HEK293T (cell line): ENCODE results near the gene USP36.
"Not testable (repeated sequence)": the region's sequence is repeated elsewhere in the genome, so short reads cannot be mapped to it uniquely, and the experiment has no call there.

Source experiments
- CTCF ChIA-PET: fragments of 350-600 bp; formaldehyde crosslinking; extraction: SDS; loops from one replicate; lab custom pipeline; 2021; ENCODE audit warnings: antibody characterized with exemption, inconsistent platforms; lab: Yijun Ruan, JAX
- POLR2A ChIA-PET: fragments of 350-600 bp; formaldehyde crosslinking; extraction: SDS; loops from one replicate; lab custom pipeline; 2020; ENCODE audit warnings: antibody characterized with exemption, inconsistent platforms; lab: Yijun Ruan, JAX
- DNase-seq: peaks from one replicate; pipeline ENCODE4 v3.0.0; 2012; ENCODE audit warnings: mixed read lengths; ENCODE audit errors: extremely low spot score
- ARNT ChIP-seq: fragments of 450-650 bp; IDR thresholded peaks from 2 replicates; pipeline ENCODE4 v1.6.1; 2017; ENCODE audit warnings: mild to moderate bottlenecking
- BHLHE40 ChIP-seq: fragments of 450-650 bp; IDR thresholded peaks from 2 replicates; pipeline ENCODE4 v1.6.1; 2016; ENCODE audit warnings: mild to moderate bottlenecking, moderate library complexity, borderline replicate concordance
- CTBP1 ChIP-seq: fragments of 450-650 bp; IDR thresholded peaks from 2 replicates; pipeline ENCODE4 v1.6.1; 2016; ENCODE audit warnings: borderline replicate concordance
- ELF4 ChIP-seq: fragments of 450-650 bp; IDR thresholded peaks from 2 replicates; pipeline ENCODE4 v1.6.1; 2017; ENCODE audit warnings: antibody characterized with exemption
- FOXA1 ChIP-seq: fragments of 450-650 bp; IDR thresholded peaks from 2 replicates; pipeline ENCODE4 v1.6.1; 2016; ENCODE audit warnings: mild to moderate bottlenecking
- FOXK2 ChIP-seq: fragments of 450-650 bp; IDR thresholded peaks from 2 replicates; pipeline ENCODE4 v1.6.1; 2016; ENCODE audit warnings: mild to moderate bottlenecking
- FOXM1 ChIP-seq: fragments of 450-650 bp; IDR thresholded peaks from 2 replicates; pipeline ENCODE4 v1.6.1; 2017; ENCODE audit warnings: mild to moderate bottlenecking, borderline replicate concordance
- HDGF ChIP-seq: fragments of 450-650 bp; IDR thresholded peaks from 2 replicates; pipeline ENCODE4 v1.6.1; 2017; ENCODE audit warnings: antibody characterized with exemption, borderline replicate concordance
- L3MBTL2 ChIP-seq: fragments of 450-650 bp; conservative IDR thresholded peaks from 2 replicates; pipeline ENCODE4 v1.6.1; 2016; ENCODE audit warnings: mild to moderate bottlenecking
- LEF1 ChIP-seq: fragments of 450-650 bp; IDR thresholded peaks from 2 replicates; pipeline ENCODE4 v1.6.1; 2017; ENCODE audit warnings: mild to moderate bottlenecking, borderline replicate concordance
- NFRKB ChIP-seq: fragments of 450-650 bp; IDR thresholded peaks from 2 replicates; pipeline ENCODE4 v1.6.1; 2016; ENCODE audit warnings: mild to moderate bottlenecking, moderate library complexity
- PKNOX1 ChIP-seq: fragments of 450-650 bp; IDR thresholded peaks from 2 replicates; pipeline ENCODE4 v1.6.1; 2016
- SP1 ChIP-seq: fragments of 450-650 bp; IDR thresholded peaks from 2 replicates; pipeline ENCODE4 v1.6.1; 2017
- SUZ12 ChIP-seq: fragments of 450-650 bp; IDR thresholded peaks from 2 replicates; pipeline ENCODE4 v1.6.1; 2016; ENCODE audit warnings: mild to moderate bottlenecking
- TARDBP ChIP-seq: fragments of 450-650 bp; IDR thresholded peaks from 2 replicates; pipeline ENCODE4 v1.6.1; 2016
- ZNF384 ChIP-seq: fragments of 450-650 bp; IDR thresholded peaks from 2 replicates; pipeline ENCODE4 v1.6.1; 2016

USP36 gene

GRCh38 chr17:78759203-78759968, 81.2 kb downstream of the USP36 start:
- ChIA-PET CTCF (interaction anchor here (0.6 to 1.1 kb wide), 2 partner anchors 14 to 190 kb away, joined by 3 to 5 read pairs; no protein-coding TSS in a partner anchor), POLR2A (no interaction called here)
- TF ChIP-seq PKNOX1 (no peak), LEF1 (no peak), FOXM1 (no peak), HDGF (no peak), CTBP1 (no peak), FOXK2 (no peak), ZNF384 (no peak), NFRKB (no peak), L3MBTL2 (no peak), SP1 (no peak), TARDBP (no peak), ARNT (no peak), BHLHE40 (no peak), FOXA1 (no peak), SUZ12 (no peak), ELF4 (no peak)
- DNase-seq = no peak

- POLR2A ChIA-PET = interaction anchor here (0.6 kb wide), 1 partner anchor 100 kb away, joined by 3 read pairs; no protein-coding TSS in a partner anchor
- CTCF ChIA-PET = no interaction called here
- DNase-seq = no peak
- TF ChIP-seq CTBP1 = no peak
- TF ChIP-seq ARNT = no peak
- TF ChIP-seq FOXK2 = no peak
- TF ChIP-seq NFRKB = no peak
- TF ChIP-seq FOXM1 = no peak
- no peak for TF ChIP-seq SUZ12
- no peak for TF ChIP-seq BHLHE40
- TF ChIP-seq HDGF = no peak
- TF ChIP-seq PKNOX1 = no peak
- no peak for TF ChIP-seq ZNF384
- TF ChIP-seq TARDBP = no peak
- TF ChIP-seq SP1 = no peak
Observed at GRCh38 chr17:78753316-78754250, 87.0 kb downstream of the USP36 start.

- DNase-seq = no peak
- TF ChIP-seq ZNF384 (no peak), SUZ12 (no peak), BHLHE40 (no peak), ELF4 (no peak), NFRKB (no peak), SP1 (no peak), PKNOX1 (no peak), FOXK2 (no peak), LEF1 (no peak), FOXM1 (no peak), L3MBTL2 (no peak), TARDBP (no peak), FOXA1 (no peak), ARNT (no peak), CTBP1 (no peak), HDGF (no peak)
- CTCF ChIA-PET = no interaction called here
- POLR2A ChIA-PET = no interaction called here
Observed at GRCh38 chr17:78751447-78752161, 89.0 kb downstream of the USP36 start.

GRCh38 chr17:78751000-78751399, 89.6 kb downstream of the USP36 start:
- CTCF ChIA-PET, DNase-seq, POLR2A ChIA-PET: not testable (repeated sequence)

- no peak for DNase-seq
- POLR2A ChIA-PET = no interaction called here
- CTCF ChIA-PET = no interaction called here
- no peak for TF ChIP-seq PKNOX1
- TF ChIP-seq SUZ12 = no peak
- TF ChIP-seq FOXA1 = no peak
- no peak for TF ChIP-seq FOXM1
- TF ChIP-seq ARNT = no peak
- TF ChIP-seq HDGF = no peak
- no peak for TF ChIP-seq ZNF384
- no peak for TF ChIP-seq LEF1
- no peak for TF ChIP-seq CTBP1
- no peak for TF ChIP-seq FOXK2
- TF ChIP-seq ELF4 = no peak
- TF ChIP-seq SP1 = no peak
- no peak for TF ChIP-seq NFRKB
- no peak for TF ChIP-seq L3MBTL2
- no peak for TF ChIP-seq TARDBP
- TF ChIP-seq BHLHE40 = no peak
Observed at GRCh38 chr17:78748730-78749317, 91.8 kb downstream of the USP36 start.
